Activated naive CD8-positive, alpha-beta T cell treated with anti-CD3 and anti-CD28 coated beads for 36 hours (primary cell): ENCODE results near the gene RSRC1. TPM values are rescaled to one million over a fixed set of nuclear protein-coding genes. Genes with fewer than 3 reads are reported as not detected.

Source experiments
- DNase-seq: peaks from one replicate; pipeline ENCODE4 v3.0.0; 2021
- H3K27ac Mint-ChIP-seq: one replicate; pipeline ENCODE4 v1.8.0; 2022; ENCODE audit warnings: mild to moderate bottlenecking, moderate library complexity, mixed read lengths
- H3K27me3 Mint-ChIP-seq: one replicate; pipeline ENCODE4 v1.8.0; 2022; ENCODE audit warnings: mild to moderate bottlenecking, mixed read lengths
- H3K36me3 Mint-ChIP-seq: one replicate; pipeline ENCODE4 v1.8.0; 2021; ENCODE audit warnings: mild to moderate bottlenecking, mixed read lengths
- H3K4me1 Mint-ChIP-seq: one replicate; pipeline ENCODE4 v1.8.0; 2021; ENCODE audit warnings: mixed read lengths
- H3K4me3 Mint-ChIP-seq: one replicate; pipeline ENCODE4 v1.8.0; 2022; ENCODE audit warnings: mild to moderate bottlenecking, moderate library complexity, mixed read lengths
- H3K9me3 Mint-ChIP-seq: one replicate; pipeline ENCODE4 v1.8.0; 2022; ENCODE audit warnings: mixed read lengths
- total RNA-seq, 2 experiments: library from RNA; stranded (reverse); gene quantifications; one replicate each; pipeline ENCODE4 v1.2.3, GENCODE V29; 2021

Gene RSRC1
- total RNA-seq, 2 experiments from 2014 or later, result 33.2 to 37.1 TPM

DNA sequence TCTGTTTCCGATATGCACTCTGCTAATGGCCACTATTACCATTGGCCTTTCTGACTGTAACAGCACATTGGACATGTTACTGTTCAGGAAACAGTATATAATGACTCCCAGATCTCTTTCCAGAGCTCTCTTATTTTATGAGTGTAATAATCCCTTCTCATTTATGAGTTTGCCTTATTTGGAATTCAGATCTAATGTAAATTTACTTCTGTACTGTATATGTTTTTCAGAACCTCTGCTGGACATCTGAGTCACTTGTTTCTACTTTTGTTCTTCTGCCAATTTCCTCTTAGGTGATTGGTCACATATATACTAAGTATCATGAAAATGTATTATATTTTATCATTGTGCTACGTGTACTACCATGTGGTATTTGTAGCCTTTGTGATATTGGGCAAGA, 30.5 kb downstream of the RSRC1 start:
- H3K27me3 Mint-ChIP-seq, result no peaks in the 10 kb centered on the region

GRCh38 chr3:158148218-158148617, 38.3 kb downstream of the RSRC1 start:
- no peaks in the 10 kb centered on the region for H3K27me3 Mint-ChIP-seq
- no peak overlapping the region for H3K27ac Mint-ChIP-seq
- H3K9me3 Mint-ChIP-seq, result peaks cover 2% of the 10 kb centered on the region
- no peak overlapping the region for H3K4me3 Mint-ChIP-seq
- H3K4me1 Mint-ChIP-seq, result peaks cover 10% of the 10 kb centered on the region
- no peak for DNase-seq
- peaks cover 40% of the 10 kb centered on the region for H3K36me3 Mint-ChIP-seq

More for the DNA sequence above, 30.5 kb downstream of the RSRC1 start:
- no peak for DNase-seq
- peaks cover 39% of the 10 kb centered on the region for H3K36me3 Mint-ChIP-seq
- H3K4me1 Mint-ChIP-seq, result no peaks in the 10 kb centered on the region
- no peak overlapping the region for H3K27ac Mint-ChIP-seq
- H3K4me3 Mint-ChIP-seq, result no peak overlapping the region
- peaks cover 1% of the 10 kb centered on the region for H3K9me3 Mint-ChIP-seq

- no peak overlapping the region for H3K4me3 Mint-ChIP-seq
- no peak for DNase-seq
- no peaks in the 10 kb centered on the region for H3K27me3 Mint-ChIP-seq
- no peak overlapping the region for H3K27ac Mint-ChIP-seq
- H3K9me3 Mint-ChIP-seq, result no peaks in the 10 kb centered on the region
- H3K4me1 Mint-ChIP-seq, result peaks cover 11% of the 10 kb centered on the region
- H3K36me3 Mint-ChIP-seq, result peaks cover 39% of the 10 kb centered on the region
Observed at GRCh38 chr3:158152186-158152585, 42.3 kb downstream of the RSRC1 start.

GRCh38 chr3:158158969-158159368, 49.1 kb downstream of the RSRC1 start:
- Mint-ChIP-seq H3K27me3 (no peaks in the 10 kb centered on the region), H3K27ac (no peak overlapping the region), H3K4me3 (no peak overlapping the region), H3K9me3 (no peaks in the 10 kb centered on the region), H3K36me3 (peaks cover 36% of the 10 kb centered on the region), H3K4me1 (peaks cover 2% of the 10 kb centered on the region)
- no peak for DNase-seq

GRCh38 chr3:158159714-158160113, 49.8 kb downstream of the RSRC1 start:
- Mint-ChIP-seq H3K4me1 (peaks cover 2% of the 10 kb centered on the region), H3K27me3 (no peaks in the 10 kb centered on the region), H3K4me3 (no peak overlapping the region), H3K36me3 (peaks cover 29% of the 10 kb centered on the region), H3K27ac (no peak overlapping the region), H3K9me3 (no peaks in the 10 kb centered on the region)
- no peak for DNase-seq

DNA sequence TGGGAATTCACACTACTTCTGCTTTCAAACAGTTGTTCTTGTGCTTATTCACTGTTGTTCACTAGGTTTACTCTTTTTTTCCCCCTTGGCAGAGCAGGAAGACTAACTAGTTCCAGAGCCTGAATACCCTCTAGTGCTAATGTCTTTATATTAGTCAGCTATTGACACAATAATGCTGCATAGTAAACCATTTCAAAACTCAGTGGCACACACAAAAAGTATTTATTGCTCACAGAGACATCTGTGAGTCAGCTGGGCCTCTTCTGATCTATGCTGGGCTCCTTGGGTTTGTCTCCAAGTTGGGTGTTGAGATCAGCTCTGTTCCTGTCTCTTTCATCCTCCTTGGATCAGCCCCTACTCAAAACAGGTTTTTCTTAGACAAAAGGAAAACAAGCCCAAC, 51.1 kb downstream of the RSRC1 start:
- no peak for DNase-seq
- Mint-ChIP-seq H3K9me3 (no peaks in the 10 kb centered on the region), H3K4me3 (no peak overlapping the region), H3K27me3 (no peaks in the 10 kb centered on the region), H3K36me3 (peaks cover 25% of the 10 kb centered on the region), H3K4me1 (peaks cover 2% of the 10 kb centered on the region), H3K27ac (no peak overlapping the region)

GRCh38 chr3:158165141-158165655, 55.3 kb downstream of the RSRC1 start:
- H3K4me3 Mint-ChIP-seq, result no peak overlapping the region
- H3K4me1 Mint-ChIP-seq, result peaks cover 14% of the 10 kb centered on the region
- DNase-seq, result no peak
- H3K9me3 Mint-ChIP-seq, result peaks cover 2% of the 10 kb centered on the region
- peaks cover 39% of the 10 kb centered on the region for H3K36me3 Mint-ChIP-seq
- H3K27ac Mint-ChIP-seq, result no peak overlapping the region
- H3K27me3 Mint-ChIP-seq, result no peaks in the 10 kb centered on the region

GRCh38 chr3:158165730-158166129, 55.8 kb downstream of the RSRC1 start:
- Mint-ChIP-seq H3K9me3 (peaks cover 2% of the 10 kb centered on the region), H3K4me3 (no peak overlapping the region)

GRCh38 chr3:158166223-158166622, 56.3 kb downstream of the RSRC1 start:
- H3K27me3 Mint-ChIP-seq, result no peaks in the 10 kb centered on the region
- peaks cover 14% of the 10 kb centered on the region for H3K4me1 Mint-ChIP-seq
- H3K9me3 Mint-ChIP-seq, result peaks cover 2% of the 10 kb centered on the region
- H3K36me3 Mint-ChIP-seq, result peaks cover 45% of the 10 kb centered on the region
- no peak overlapping the region for H3K27ac Mint-ChIP-seq
- H3K4me3 Mint-ChIP-seq, result no peak overlapping the region
- no peak for DNase-seq

More at GRCh38 chr3:158165730-158166129, 55.8 kb downstream of the RSRC1 start:
- DNase-seq, result no peak
- Mint-ChIP-seq H3K27ac (no peak overlapping the region), H3K27me3 (no peaks in the 10 kb centered on the region), H3K36me3 (peaks cover 42% of the 10 kb centered on the region), H3K4me1 (peaks cover 14% of the 10 kb centered on the region)

DNA sequence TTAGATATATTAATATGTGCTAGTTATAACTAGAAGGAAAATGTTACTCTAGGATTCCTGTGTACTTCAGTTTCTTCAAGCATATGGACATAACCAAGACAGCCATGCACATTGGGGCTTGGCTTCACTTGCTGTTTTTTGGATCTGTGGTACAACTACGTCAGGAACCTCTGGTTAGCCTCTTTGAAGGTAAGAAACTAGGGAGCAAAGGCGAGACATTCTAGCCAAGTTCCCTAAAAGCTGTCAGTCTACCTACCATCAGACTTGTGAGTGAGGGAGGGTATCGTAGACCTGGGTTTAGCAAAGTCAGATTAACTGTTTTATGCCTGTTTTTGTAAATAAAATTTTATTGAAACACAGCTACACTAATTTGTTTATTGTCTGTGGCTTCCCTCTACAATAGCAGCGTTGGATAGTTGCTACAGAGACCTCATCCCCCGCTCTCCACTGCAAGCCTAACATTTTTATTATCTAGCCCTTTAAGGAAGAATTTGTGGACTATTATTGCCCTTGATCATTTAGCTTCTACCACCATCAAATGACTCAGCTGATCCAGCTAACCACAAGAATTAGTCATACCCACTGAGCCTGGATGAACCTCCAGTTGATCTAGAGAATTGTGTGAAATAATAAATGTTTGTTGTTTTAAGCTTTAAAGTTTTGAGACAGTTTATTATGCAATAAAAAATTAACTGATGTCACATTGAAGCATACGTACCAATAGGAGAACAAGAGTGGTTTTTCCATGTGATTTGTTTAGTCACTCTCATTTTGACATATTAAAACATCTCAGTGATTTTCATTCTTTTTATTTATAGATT, 58.1 kb downstream of the RSRC1 start:
- Mint-ChIP-seq H3K4me3 (no peak overlapping the region), H3K36me3 (peaks cover 48% of the 10 kb centered on the region), H3K9me3 (peaks cover 5% of the 10 kb centered on the region), H3K4me1 (peaks cover 14% of the 10 kb centered on the region), H3K27ac (no peak overlapping the region), H3K27me3 (no peaks in the 10 kb centered on the region)
- peak; percentile 18 for DNase-seq

GRCh38 chr3:158169091-158169491, 59.2 kb downstream of the RSRC1 start:
- DNase-seq, result no peak
- Mint-ChIP-seq H3K4me3 (no peak overlapping the region), H3K27me3 (no peaks in the 10 kb centered on the region), H3K9me3 (peaks cover 7% of the 10 kb centered on the region), H3K27ac (no peak overlapping the region), H3K4me1 (peaks cover 12% of the 10 kb centered on the region), H3K36me3 (peaks cover 45% of the 10 kb centered on the region)

- Mint-ChIP-seq H3K27ac (no peak overlapping the region), H3K27me3 (no peaks in the 10 kb centered on the region), H3K4me1 (peaks cover 6% of the 10 kb centered on the region), H3K9me3 (peaks cover 11% of the 10 kb centered on the region), H3K4me3 (no peak overlapping the region), H3K36me3 (peaks cover 30% of the 10 kb centered on the region)
- DNase-seq, result no peak
Observed at GRCh38 chr3:158181096-158181495, 71.2 kb downstream of the RSRC1 start.

DNA sequence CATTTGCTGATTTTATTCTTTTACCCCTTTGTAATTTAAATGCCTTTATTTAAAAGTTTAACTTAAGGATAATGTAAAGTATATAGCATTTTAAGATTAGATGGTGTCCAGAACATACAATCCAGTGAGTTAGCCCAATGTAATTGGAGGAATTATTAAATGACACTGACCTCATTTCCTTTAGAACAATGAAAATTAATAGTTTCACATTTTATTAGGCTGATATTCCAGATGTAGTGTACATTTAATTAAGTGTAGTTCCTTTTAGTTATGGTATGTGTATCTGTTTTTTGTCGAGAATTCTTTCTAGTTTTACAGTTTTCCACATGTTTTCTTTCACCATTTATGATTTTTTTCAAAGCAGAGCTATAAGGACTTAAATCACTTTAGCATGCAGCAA, 75.8 kb downstream of the RSRC1 start:
- Mint-ChIP-seq H3K4me1 (peaks cover 11% of the 10 kb centered on the region), H3K27ac (no peak overlapping the region), H3K27me3 (no peaks in the 10 kb centered on the region), H3K9me3 (peaks cover 3% of the 10 kb centered on the region), H3K36me3 (peaks cover 5% of the 10 kb centered on the region), H3K4me3 (no peak overlapping the region)
- DNase-seq, result no peak

- H3K27me3 Mint-ChIP-seq, result no peaks in the 10 kb centered on the region
- no peak for DNase-seq
- H3K4me1 Mint-ChIP-seq, result no peaks in the 10 kb centered on the region
- peaks cover 76% of the 10 kb centered on the region for H3K36me3 Mint-ChIP-seq
- no peak overlapping the region for H3K4me3 Mint-ChIP-seq
- no peak overlapping the region for H3K27ac Mint-ChIP-seq
- peaks cover 41% of the 10 kb centered on the region for H3K9me3 Mint-ChIP-seq
Observed at GRCh38 chr3:158200955-158201354, 91.1 kb downstream of the RSRC1 start.

DNA sequence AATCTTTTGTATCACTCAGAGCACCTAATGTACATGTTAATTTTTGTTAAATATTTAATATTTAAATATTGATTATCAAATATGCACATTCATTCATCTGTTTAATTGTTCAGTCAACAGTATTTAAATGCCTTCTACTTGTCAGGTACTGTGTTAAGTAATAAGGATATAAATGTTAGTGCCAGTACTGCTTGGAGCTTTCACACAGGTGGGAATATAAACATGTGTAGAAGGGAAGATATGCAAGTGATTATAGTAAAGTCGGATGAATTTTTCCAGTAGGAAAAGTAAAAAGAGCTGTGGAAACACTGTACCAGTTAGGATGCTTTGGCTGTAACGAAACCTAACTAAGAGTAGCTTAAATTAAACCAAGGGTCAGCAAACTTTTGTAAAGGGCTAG, 95.4 kb downstream of the RSRC1 start:
- no peak for DNase-seq
- Mint-ChIP-seq H3K9me3 (peaks cover 12% of the 10 kb centered on the region), H3K27ac (no peak overlapping the region), H3K4me3 (no peak overlapping the region), H3K36me3 (peaks cover 49% of the 10 kb centered on the region), H3K27me3 (no peaks in the 10 kb centered on the region), H3K4me1 (no peaks in the 10 kb centered on the region)

GRCh38 chr3:158205994-158206393, 96.1 kb downstream of the RSRC1 start:
- no peak overlapping the region for H3K4me3 Mint-ChIP-seq
- H3K9me3 Mint-ChIP-seq, result peaks cover 7% of the 10 kb centered on the region
- H3K36me3 Mint-ChIP-seq, result peaks cover 45% of the 10 kb centered on the region
- H3K4me1 Mint-ChIP-seq, result no peaks in the 10 kb centered on the region
- H3K27ac Mint-ChIP-seq, result no peak overlapping the region
- DNase-seq, result no peak
- no peaks in the 10 kb centered on the region for H3K27me3 Mint-ChIP-seq
